Measurements from ENCODE around the gene SAT2. TPM values are rescaled to one million over a fixed set of nuclear protein-coding genes. Genes with fewer than 3 reads are reported as not detected.
"Not testable (repeated sequence)": the region's sequence is repeated elsewhere in the genome, so short reads cannot be mapped to it uniquely, and the experiment has no call there.

The SAT2 gene
- total and polyA plus RNA-seq, 12 donors, result 45.7 to 164 (median 69.0) TPM

GRCh38 chr17:7626956-7627249, 718 bp downstream of the SAT2 start:
- H3K27ac ChIP-seq, result peak overlapping the region; percentile 85 to 98 (median 92)
- no peak for TF ChIP-seq CTCF (IDR thresholded peaks at IDR 0.05)
- intact Hi-C loops (cut with DNase I), result loop anchor here in 2 of 10 donors (2.0 kb wide), 1 partner anchor 60 kb away; the partner anchor contains the start of gene TP53 (in 2 of the 2)
- peaks cover 7 to 24% (median 17%) of the 10 kb centered on the region in 9 donors for H3K4me1 ChIP-seq
- WGBS, 2 donors, result 11 to 19% methylated on average over 6 of the region's 6 CpGs
- DNase-seq (no peak), ATAC-seq (peak in 3 of 8 donors; percentile 0 to 8 (median 1))
- no peaks in the 10 kb centered on the region for H3K9me3 ChIP-seq
- H3K27me3 ChIP-seq, result no peaks in the 10 kb centered on the region
- peaks cover 0 to 14% (median 0%) of the 10 kb centered on the region in 9 donors for H3K36me3 ChIP-seq
- peak overlapping the region; percentile 59 to 92 (median 76) for H3K4me3 ChIP-seq

- Histone ChIP-seq H3K9me3 (no peaks in the 10 kb centered on the region), H3K4me3 (peak overlapping the region in 6 of 10 donors; percentile 73 to 92 (median 80)), H3K4me1 (peaks cover 5 to 21% (median 16%) of the 10 kb centered on the region in 9 donors), H3K36me3 (peaks cover 0 to 14% (median 0%) of the 10 kb centered on the region in 9 donors), H3K27me3 (no peaks in the 10 kb centered on the region), H3K27ac (peak overlapping the region in 4 of 10 donors; percentile 92 to 98 (median 94))
- TF ChIP-seq CTCF (IDR thresholded peaks at IDR 0.05), result no peak
- WGBS, 2 donors, result 88 to 90% methylated on average over 7 of the region's 7 CpGs
- ATAC-seq (no peak), DNase-seq (peak in 1 of 2 donors; percentile 17)
- intact Hi-C loops (cut with DNase I), result loop anchor here in 2 of 10 donors (2.0 kb wide), 1 partner anchor 60 kb away; the partner anchor contains the start of gene TP53 (in 2 of the 2)
Observed at GRCh38 chr17:7626307-7626706, 1.3 kb downstream of the SAT2 start.

GRCh38 chr17:7625749-7626148, 1.9 kb downstream of the SAT2 start:
- not testable (repeated sequence) for H3K4me3 ChIP-seq, H3K27ac ChIP-seq, H3K9me3 ChIP-seq, ATAC-seq, DNase-seq, H3K27me3 ChIP-seq
- Histone ChIP-seq H3K4me1 (peaks cover 4 to 21% (median 15%) of the 10 kb centered on the region in 9 donors), H3K36me3 (peaks cover 0 to 14% (median 0%) of the 10 kb centered on the region in 9 donors)
- intact Hi-C loops (cut with DNase I), result loop anchor here in 2 of 10 donors (2.0 kb wide), 1 partner anchor 61 kb away; the partner anchor contains the start of gene TP53 (in 2 of the 2)
- 96 to 98% methylated on average over 16 of the region's 16 CpGs for WGBS, 2 donors

GRCh38 chr17:7623661-7624060, 4.0 kb downstream of the SAT2 start:
- ATAC-seq (no peak), DNase-seq (no peak)
- Histone ChIP-seq H3K4me3 (no peak overlapping the region), H3K27ac (no peak overlapping the region), H3K36me3 (peaks cover 0 to 14% (median 0%) of the 10 kb centered on the region in 9 donors), H3K9me3 (no peaks in the 10 kb centered on the region), H3K27me3 (no peaks in the 10 kb centered on the region), H3K4me1 (peaks cover 4 to 21% (median 15%) of the 10 kb centered on the region in 9 donors)
- intact Hi-C loops (cut with DNase I), result no loop called here
- TF ChIP-seq CTCF (IDR thresholded peaks at IDR 0.05), result no peak
- WGBS, 2 donors, result 86 to 91% methylated on average over 5 of the region's 5 CpGs

- Histone ChIP-seq H3K27ac (no peak overlapping the region), H3K4me3 (no peak overlapping the region), H3K9me3 (no peaks in the 10 kb centered on the region), H3K27me3 (no peaks in the 10 kb centered on the region), H3K36me3 (peaks cover 0 to 6% (median 0%) of the 10 kb centered on the region in 9 donors), H3K4me1 (peaks cover 0 to 1% (median 0%) of the 10 kb centered on the region in 9 donors)
- WGBS, 2 donors, result 92 to 96% methylated on average over 8 of the region's 8 CpGs
- ATAC-seq (no peak), DNase-seq (no peak)
- TF ChIP-seq CTCF (IDR thresholded peaks at IDR 0.05), result no peak
- intact Hi-C loops (cut with DNase I), result no loop called here
Observed at GRCh38 chr17:7620835-7621234, 6.8 kb downstream of the SAT2 start.

Data from heart right ventricle (tissue), 16 donors.